Epidermal melanocyte (primary cell): Measurements from ENCODE around the gene ALX1.
"Not testable (repeated sequence)": the region's sequence is repeated elsewhere in the genome, so short reads cannot be mapped to it uniquely, and the experiment has no call there.

Source experiments
- DNase-seq: peaks from one replicate; pipeline ENCODE4 v3.0.0; 2011; ENCODE audit warnings: low spot score; ENCODE audit not compliant: insufficient read length

Gene ALX1

GRCh38 chr12:85299053-85299452 is 19.0 kb downstream of the ALX1 start:
- no peak for DNase-seq

- DNase-seq, result no peak
Measured at GRCh38 chr12:85301051-85301450, 21.0 kb downstream of the ALX1 start.

- DNase-seq, result no peak
Measured at GRCh38 chr12:85308374-85308773, 28.4 kb downstream of the ALX1 start.

- DNase-seq, result no peak
Measured at GRCh38 chr12:85309125-85309566, 29.1 kb downstream of the ALX1 start.

GRCh38 chr12:85310025-85310424 is 30.0 kb downstream of the ALX1 start:
- DNase-seq, result no peak

GRCh38 chr12:85310456-85311076 is 30.5 kb downstream of the ALX1 start:
- no peak for DNase-seq

- not testable (repeated sequence) for DNase-seq
Measured at GRCh38 chr12:85317866-85318636, 38.0 kb downstream of the ALX1 start.

GRCh38 chr12:85322715-85323114 is 42.7 kb downstream of the ALX1 start:
- peak; percentile 67 for DNase-seq

GRCh38 chr12:85325442-85325841 is 45.4 kb downstream of the ALX1 start:
- no peak for DNase-seq

GRCh38 chr12:85329913-85330312 is 49.9 kb downstream of the ALX1 start:
- no peak for DNase-seq

- DNase-seq, result no peak
Measured at GRCh38 chr12:85348779-85349178, 68.8 kb downstream of the ALX1 start.

GRCh38 chr12:85350356-85350755 is 70.3 kb downstream of the ALX1 start:
- no peak for DNase-seq
